ENCODE measurements around the gene HEPACAM. TPM values are rescaled to one million over a fixed set of nuclear protein-coding genes. Genes with fewer than 3 reads are reported as not detected.

HEPACAM gene
- total and polyA plus RNA-seq, 5 experiments from 2014 or later = not detected

Other genes with a start within 250 kb of the HEPACAM start
- under 1 TPM; 0.68 to 0.69 TPM for gene NRGN, start 196.1 kb downstream of the HEPACAM start, total RNA-seq
- gene NRGN, start 196.1 kb downstream of the HEPACAM start, polyA plus RNA-seq = under 1 TPM in 2 of 3 donors, not detected in 1; 0.14 to 0.20 TPM
- gene VSIG2, start 183.8 kb downstream of the HEPACAM start, total RNA-seq = 1 to 10 TPM; 1.8 to 2.0 TPM
- gene VSIG2, start 183.8 kb downstream of the HEPACAM start, polyA plus RNA-seq = under 1 TPM; 0.28 to 0.44 (median 0.34) TPM
- 1 to 10 TPM; 2.8 to 3.0 TPM for gene ESAM, start 173.8 kb downstream of the HEPACAM start, total RNA-seq
- 1 to 10 TPM; 1.9 to 2.6 (median 2.5) TPM for gene ESAM, start 173.8 kb downstream of the HEPACAM start, polyA plus RNA-seq
- gene MSANTD2, start 135.6 kb downstream of the HEPACAM start, total RNA-seq = 10 to 100 TPM; 23.0 to 25.5 TPM
- gene MSANTD2, start 135.6 kb downstream of the HEPACAM start, polyA plus RNA-seq = 1 to 10 TPM; 3.5 to 4.2 (median 4.0) TPM
- gene ROBO3, start 70.6 kb downstream of the HEPACAM start, total RNA-seq = 10 to 100 TPM; 49.4 to 55.0 TPM
- 1 to 10 TPM; 5.8 to 7.0 (median 6.9) TPM for gene ROBO3, start 70.6 kb downstream of the HEPACAM start, polyA plus RNA-seq
- not detected for gene ROBO4, start 38.2 kb downstream of the HEPACAM start, total RNA-seq
- under 1 TPM in 1 of 3 donors, not detected in 2; 0.04 TPM for gene ROBO4, start 38.2 kb downstream of the HEPACAM start, polyA plus RNA-seq
- not detected for gene HEPN1, start 16.8 kb downstream of the HEPACAM start, total RNA-seq
- not detected for gene HEPN1, start 16.8 kb downstream of the HEPACAM start, polyA plus RNA-seq
- gene CCDC15, start 18.2 kb upstream of the HEPACAM start, total RNA-seq = 1 to 10 TPM; 2.5 to 2.8 TPM
- gene CCDC15, start 18.2 kb upstream of the HEPACAM start, polyA plus RNA-seq = 1 to 10 TPM; 1.5 to 2.2 (median 2.1) TPM
- 1 to 10 TPM; 1.2 to 2.4 TPM for gene SLC37A2, start 127.3 kb upstream of the HEPACAM start, total RNA-seq
- under 1 TPM in 2 of 3 donors, not detected in 1; 0.04 to 0.13 TPM for gene SLC37A2, start 127.3 kb upstream of the HEPACAM start, polyA plus RNA-seq
- gene TMEM218, start 175.6 kb upstream of the HEPACAM start, total RNA-seq = 10 to 100 TPM; 12.2 to 13.7 TPM
- 10 to 100 TPM; 30.0 to 40.1 (median 35.3) TPM for gene TMEM218, start 175.6 kb upstream of the HEPACAM start, polyA plus RNA-seq
- gene PKNOX2, start 228.7 kb upstream of the HEPACAM start, total RNA-seq = not detected
- not detected for gene PKNOX2, start 228.7 kb upstream of the HEPACAM start, polyA plus RNA-seq

Data from naive thymus-derived CD8-positive, alpha-beta T cell (primary cell).